Retinal pigment epithelial cell (primary cell): ENCODE data around the gene EIF1AD.

Experiments used
- DNase-seq: peaks from one replicate; pipeline ENCODE4 v3.0.0-alpha.2; 2010; ENCODE audit warnings: low read depth
- H3K4me3 ChIP-seq: 2 replicates; pipeline ENCODE4 v1.5.1; 2011; ENCODE audit warnings: mild to moderate bottlenecking, low read length, control low read depth, moderate library complexity
- CTCF ChIP-seq: conservative IDR thresholded peaks from 2 replicates; pipeline ENCODE4 v1.5.1; 2011; ENCODE audit warnings: low read depth, low read length, control low read depth, inconsistent platforms

The EIF1AD gene

GRCh38 chr11:66001942-66002647 lies at the start of gene EIF1AD, which contains the start of gene BANF1:
TSS of gene EIF1AD (minus strand) at chr11:66002157. CDS start at chr11:66000389, 1,768 bp downstream.
TSS of gene BANF1 (plus strand) at chr11:66002503. CDS start at chr11:66003251, 748 bp downstream.
- peak; percentile 93 for DNase-seq
- peak within 1 kb of the TSS; percentile 73 for H3K4me3 ChIP-seq
- no peak for TF ChIP-seq CTCF

- peak overlapping the region; percentile 97 for H3K4me3 ChIP-seq
- no peak for DNase-seq
- no peak for TF ChIP-seq CTCF
Observed at GRCh38 chr11:66051371-66051765, 49.4 kb upstream of the EIF1AD start.

- no peak for TF ChIP-seq CTCF
- DNase-seq: no peak
- H3K4me3 ChIP-seq: no peak overlapping the region
Observed at GRCh38 chr11:66050581-66051231, 48.7 kb upstream of the EIF1AD start.

- TF ChIP-seq CTCF: no peak
- DNase-seq: no peak
- peak within 1 kb of the TSS; percentile 47 for H3K4me3 ChIP-seq
Observed at GRCh38 chr11:66048547-66049323, 46.8 kb upstream of the EIF1AD start, which contains the start of gene GAL3ST3. TSS of gene GAL3ST3 (minus strand) at chr11:66049161. CDS start at chr11:66045415, 3,746 bp downstream.

GRCh38 chr11:66047541-66048365 lies 45.8 kb upstream of the EIF1AD start:
- H3K4me3 ChIP-seq: no peak overlapping the region
- no peak for TF ChIP-seq CTCF
- DNase-seq: no peak

GRCh38 chr11:66046901-66047300 lies 44.9 kb upstream of the EIF1AD start:
- no peak for TF ChIP-seq CTCF
- no peak overlapping the region for H3K4me3 ChIP-seq
- DNase-seq: no peak
